ENCODE results near the gene STPG4.

The STPG4 gene

GRCh38 chr2:47155091-47155876 lies at the start of gene STPG4:
Gene STPG4 (minus strand): TSS chr2:47155308. CDS start chr2:47155251, 57 bp downstream.
- ATAC-seq (replicated peaks) (no peak), DNase-seq (no peak)
- Mint-ChIP-seq H3K4me1 (peaks cover 4 to 29% of the 10 kb centered on the region in 2 donors), H3K36me3 (peaks cover 37 to 47% of the 10 kb centered on the region in 2 donors), H3K4me3 (no peak within 1 kb of the TSS), H3K27me3 (no peaks in the 10 kb centered on the region), H3K9me3 (no peaks in the 10 kb centered on the region), H3K27ac (no peak within 1 kb of the TSS)

- H3K27me3 Mint-ChIP-seq = no peaks in the 10 kb centered on the region
- H3K9me3 Mint-ChIP-seq = peaks cover 5 to 6% of the 10 kb centered on the region in 2 donors
- H3K36me3 Mint-ChIP-seq = peaks cover 0 to 3% of the 10 kb centered on the region in 2 donors
- DNase-seq (no peak), ATAC-seq (replicated peaks) (no peak)
- no peak overlapping the region for H3K27ac Mint-ChIP-seq
- H3K4me1 Mint-ChIP-seq = peaks cover 0 to 3% of the 10 kb centered on the region in 2 donors
- H3K4me3 Mint-ChIP-seq = no peak overlapping the region
These were observed 49.6 kb upstream of the STPG4 start for GRCh38 chr2:47204691-47205090.

- no peak overlapping the region for H3K27ac Mint-ChIP-seq
- no peak overlapping the region for H3K4me3 Mint-ChIP-seq
- H3K27me3 Mint-ChIP-seq = peaks cover 0 to 5% of the 10 kb centered on the region in 2 donors
- DNase-seq = no peak
- no peak for ATAC-seq (replicated peaks)
- peaks cover 0 to 3% of the 10 kb centered on the region in 2 donors for H3K4me1 Mint-ChIP-seq
- H3K9me3 Mint-ChIP-seq = peaks cover 5 to 6% of the 10 kb centered on the region in 2 donors
- H3K36me3 Mint-ChIP-seq = peaks cover 0 to 3% of the 10 kb centered on the region in 2 donors
These were observed 48.9 kb upstream of the STPG4 start for GRCh38 chr2:47203995-47204394.

- H3K9me3 Mint-ChIP-seq = peaks cover 5 to 6% of the 10 kb centered on the region in 2 donors
- peaks cover 3 to 5% of the 10 kb centered on the region in 2 donors for H3K4me1 Mint-ChIP-seq
- no peak for ATAC-seq (replicated peaks)
- no peak overlapping the region for H3K27ac Mint-ChIP-seq
- no peak for DNase-seq
- H3K4me3 Mint-ChIP-seq = no peak overlapping the region
- H3K27me3 Mint-ChIP-seq = peaks cover 0 to 5% of the 10 kb centered on the region in 2 donors
- peaks cover 0 to 3% of the 10 kb centered on the region in 2 donors for H3K36me3 Mint-ChIP-seq
These were observed 46.1 kb upstream of the STPG4 start for GRCh38 chr2:47201224-47201623.

GRCh38 chr2:47198985-47199451 lies 43.9 kb upstream of the STPG4 start:
- Mint-ChIP-seq H3K36me3 (peaks cover 0 to 2% of the 10 kb centered on the region in 2 donors), H3K4me3 (no peak overlapping the region), H3K4me1 (peaks cover 0 to 5% of the 10 kb centered on the region in 2 donors), H3K27me3 (peaks cover 4 to 9% of the 10 kb centered on the region in 2 donors), H3K27ac (no peak overlapping the region), H3K9me3 (no peaks in the 10 kb centered on the region)
- ATAC-seq (replicated peaks) (no peak), DNase-seq (no peak)

- no peak for DNase-seq
- Mint-ChIP-seq H3K36me3 (no peaks in the 10 kb centered on the region), H3K4me1 (peaks cover 0 to 5% of the 10 kb centered on the region in 2 donors), H3K4me3 (no peak overlapping the region), H3K9me3 (no peaks in the 10 kb centered on the region), H3K27ac (no peak overlapping the region), H3K27me3 (peaks cover 7 to 11% of the 10 kb centered on the region in 2 donors)
- no peak for ATAC-seq (replicated peaks)
These were observed 41.4 kb upstream of the STPG4 start for GRCh38 chr2:47196499-47196898.

- Mint-ChIP-seq H3K36me3 (no peaks in the 10 kb centered on the region), H3K27ac (no peak overlapping the region), H3K4me1 (peaks cover 0 to 5% of the 10 kb centered on the region in 2 donors), H3K9me3 (no peaks in the 10 kb centered on the region), H3K27me3 (peaks cover 7 to 11% of the 10 kb centered on the region in 2 donors), H3K4me3 (no peak overlapping the region)
- DNase-seq (no peak), ATAC-seq (replicated peaks) (no peak)
These were observed 40.9 kb upstream of the STPG4 start for GRCh38 chr2:47196046-47196445.

- Mint-ChIP-seq H3K4me3 (no peak overlapping the region), H3K9me3 (no peaks in the 10 kb centered on the region), H3K4me1 (peaks cover 0 to 5% of the 10 kb centered on the region in 2 donors), H3K36me3 (no peaks in the 10 kb centered on the region), H3K27me3 (peaks cover 7 to 11% of the 10 kb centered on the region in 2 donors), H3K27ac (no peak overlapping the region)
- DNase-seq = no peak
- ATAC-seq (replicated peaks) = no peak
These were observed 40.0 kb upstream of the STPG4 start for GRCh38 chr2:47195148-47195547.

- peaks cover 7 to 9% of the 10 kb centered on the region in 2 donors for H3K27me3 Mint-ChIP-seq
- no peak overlapping the region for H3K27ac Mint-ChIP-seq
- no peak for ATAC-seq (replicated peaks)
These were observed 39.3 kb upstream of the STPG4 start for GRCh38 chr2:47194410-47194809.

GRCh38 chr2:47193607-47194006 lies 38.5 kb upstream of the STPG4 start:
- Mint-ChIP-seq H3K9me3 (no peaks in the 10 kb centered on the region), H3K36me3 (no peaks in the 10 kb centered on the region), H3K27ac (no peak overlapping the region), H3K4me3 (no peak overlapping the region), H3K4me1 (peaks cover 0 to 5% of the 10 kb centered on the region in 2 donors), H3K27me3 (peaks cover 6 to 7% of the 10 kb centered on the region in 2 donors)
- DNase-seq (no peak), ATAC-seq (replicated peaks) (no peak)

More at GRCh38 chr2:47194410-47194809, 39.3 kb upstream of the STPG4 start:
- no peak for DNase-seq
- H3K9me3 Mint-ChIP-seq = no peaks in the 10 kb centered on the region
- H3K4me1 Mint-ChIP-seq = peaks cover 0 to 5% of the 10 kb centered on the region in 2 donors
- no peaks in the 10 kb centered on the region for H3K36me3 Mint-ChIP-seq
- no peak overlapping the region for H3K4me3 Mint-ChIP-seq

GRCh38 chr2:47190188-47190881 lies 35.2 kb upstream of the STPG4 start:
- no peak for DNase-seq
- Mint-ChIP-seq H3K27ac (no peak overlapping the region), H3K4me3 (no peak overlapping the region), H3K4me1 (no peaks in the 10 kb centered on the region), H3K27me3 (peaks cover 18% of the 10 kb centered on the region in 2 donors), H3K36me3 (no peaks in the 10 kb centered on the region), H3K9me3 (no peaks in the 10 kb centered on the region)
- no peak for ATAC-seq (replicated peaks)

GRCh38 chr2:47189635-47190034 lies 34.5 kb upstream of the STPG4 start:
- H3K4me1 Mint-ChIP-seq = no peaks in the 10 kb centered on the region
- peaks cover 18% of the 10 kb centered on the region in 2 donors for H3K27me3 Mint-ChIP-seq
- H3K36me3 Mint-ChIP-seq = no peaks in the 10 kb centered on the region
- ATAC-seq (replicated peaks) = no peak
- H3K4me3 Mint-ChIP-seq = no peak overlapping the region
- no peak for DNase-seq
- H3K9me3 Mint-ChIP-seq = no peaks in the 10 kb centered on the region
- H3K27ac Mint-ChIP-seq = no peak overlapping the region

GRCh38 chr2:47187069-47187468 lies 32.0 kb upstream of the STPG4 start:
- Mint-ChIP-seq H3K27ac (no peak overlapping the region), H3K9me3 (no peaks in the 10 kb centered on the region), H3K4me1 (no peaks in the 10 kb centered on the region), H3K27me3 (peaks cover 11 to 16% of the 10 kb centered on the region in 2 donors), H3K36me3 (no peaks in the 10 kb centered on the region), H3K4me3 (no peak overlapping the region)
- ATAC-seq (replicated peaks) = no peak
- DNase-seq = no peak

- no peak for ATAC-seq (replicated peaks)
- Mint-ChIP-seq H3K4me3 (no peak overlapping the region), H3K27ac (no peak overlapping the region), H3K36me3 (no peaks in the 10 kb centered on the region), H3K9me3 (no peaks in the 10 kb centered on the region), H3K4me1 (peaks cover 0 to under 1% of the 10 kb centered on the region in 2 donors), H3K27me3 (peaks cover 11 to 16% of the 10 kb centered on the region in 2 donors)
- no peak for DNase-seq
These were observed 31.2 kb upstream of the STPG4 start for GRCh38 chr2:47186351-47186750.

Measured in stimulated activated naive B cell treated with anti-CD40 and anti-IgM and Interleukin-4, amounts not matched to agents 10 μg/mL and 1 μg/mL and 100 μg/mL, for 72 hours (primary cell).